Breast epithelium (tissue), 4 donors: Measurements from ENCODE around the gene SAAL1. TPM values are rescaled to one million over a fixed set of nuclear protein-coding genes. Genes with fewer than 3 reads are reported as not detected.
A peak's percentile ranks its signal among the peaks of the same experiment; 100 is the strongest.
"Not testable (repeated sequence)": the region's sequence is repeated elsewhere in the genome, so short reads cannot be mapped to it uniquely, and the experiment has no call there.

Experiments used
- DNase-seq, 2 donors: peaks; one replicate each; pipeline ENCODE4 v3.0.0-alpha.2; 2019; ENCODE audit warnings: low spot score in 2 of 2
- H3K27ac ChIP-seq, 2 donors: fragments of 200-600 bp; sonication (generic) in 1 of 2; one replicate each; pipeline ENCODE4 v1.5.1; 2016 to 2019; ENCODE audit warnings: mild to moderate bottlenecking in 1 of 2
- H3K27me3 ChIP-seq, 2 donors: fragments of 200-600 bp; sonication (generic) in 1 of 2; one replicate each; pipeline versions ENCODE4 v1.5.1 to v1.6.0; 2017 to 2019; ENCODE audit warnings: control low read depth in 1 of 2, mild to moderate bottlenecking in 1 of 2
- H3K36me3 ChIP-seq: fragments of 200-600 bp; one replicate; pipeline ENCODE4 v1.5.1; 2019
- H3K4me1 ChIP-seq, 2 donors: fragments of 200-600 bp; sonication (generic); one replicate each; pipeline ENCODE4 v1.5.1; 2016 to 2019; ENCODE audit warnings: control low read depth in 1 of 2
- H3K4me3 ChIP-seq, 3 donors: fragments of 200-600 bp; sonication (generic); 1 replicate in 2 of 3; 2 replicates in 1 of 3; pipeline ENCODE4 v1.5.1; 2016 to 2019; ENCODE audit warnings: mild to moderate bottlenecking in 3 of 3, moderate library complexity in 2 of 3
- H3K9me3 ChIP-seq, 2 donors: fragments of 200-600 bp; sonication (generic) in 1 of 2; one replicate each; pipeline ENCODE4 v1.5.1; 2016 to 2019; ENCODE audit warnings: control low read depth in 1 of 2
- CTCF ChIP-seq, 3 donors: fragments of 450-650 bp; IDR thresholded peaks; one replicate each; pipeline ENCODE4 v1.5.1; 2016 to 2017; ENCODE audit warnings: antibody characterized with exemption in 3 of 3, mild to moderate bottlenecking in 3 of 3, moderate library complexity in 3 of 3
- POLR2A ChIP-seq: fragments of 450-650 bp; IDR thresholded peaks from one replicate; pipeline ENCODE4 v1.6.1; 2016; ENCODE audit warnings: antibody characterized with exemption, mild to moderate bottlenecking, moderate library complexity
- POLR2AphosphoS5 ChIP-seq, 3 donors: sonication (generic); formaldehyde crosslinking; IDR thresholded peaks; one replicate each; pipeline ENCODE4 v1.6.1; 2017; ENCODE audit warnings: antibody characterized with exemption in 3 of 3
- intact Hi-C: fragments of 100-400 bp; cut with DNase I; formaldehyde crosslinking; loops from one replicate; pipeline ENCODE4 v1.15.1; 2023; ENCODE audit warnings: low total_unique reads
- total RNA-seq, 3 donors: library from RNA; depleted of rRNA; stranded (reverse); fragments of >200 nt; gene quantifications; one replicate each; pipeline ENCODE4 v1.1.0, GENCODE V29; 2016

The SAAL1 gene
- total RNA-seq, 3 donors from 2014 or later = 12.3 to 16.4 (median 16.0) TPM

- H3K27me3 ChIP-seq = no peaks in the 10 kb centered on the region
- intact Hi-C loops = no loop called here
- no peaks in the 10 kb centered on the region for H3K36me3 ChIP-seq
- no peaks in the 10 kb centered on the region for H3K4me1 ChIP-seq
- no peak for DNase-seq
- H3K9me3 ChIP-seq = no peaks in the 10 kb centered on the region
- no peak overlapping the region for H3K27ac ChIP-seq
- no peak for TF ChIP-seq CTCF (IDR thresholded peaks at IDR 0.05)
- H3K4me3 ChIP-seq = no peak overlapping the region
Observed at GRCh38 chr11:18140145-18140544, 34.3 kb upstream of the SAAL1 start.

GRCh38 chr11:18137186-18137800 lies 31.4 kb upstream of the SAAL1 start:
- no peak overlapping the region for H3K27ac ChIP-seq
- H3K4me3 ChIP-seq = no peak overlapping the region
- no peaks in the 10 kb centered on the region for H3K27me3 ChIP-seq
- no peak for TF ChIP-seq POLR2AphosphoS5 (IDR thresholded peaks at IDR 0.05)
- no peak for TF ChIP-seq CTCF (IDR thresholded peaks at IDR 0.05)
- no peak for TF ChIP-seq POLR2A
- no peaks in the 10 kb centered on the region for H3K36me3 ChIP-seq
- intact Hi-C loops = no loop called here
- no peaks in the 10 kb centered on the region for H3K9me3 ChIP-seq
- DNase-seq = no peak
- H3K4me1 ChIP-seq = no peaks in the 10 kb centered on the region

- no peaks in the 10 kb centered on the region for H3K27me3 ChIP-seq
- H3K9me3 ChIP-seq = no peaks in the 10 kb centered on the region
- DNase-seq = no peak
- H3K4me3 ChIP-seq = no peak overlapping the region
- H3K4me1 ChIP-seq = no peaks in the 10 kb centered on the region
- no peak overlapping the region for H3K27ac ChIP-seq
- H3K36me3 ChIP-seq = no peaks in the 10 kb centered on the region
- intact Hi-C loops = no loop called here
- TF ChIP-seq CTCF (IDR thresholded peaks at IDR 0.05) (no peak), POLR2AphosphoS5 (IDR thresholded peaks at IDR 0.05) (no peak), POLR2A (no peak)
Observed at GRCh38 chr11:18135308-18135707, 29.4 kb upstream of the SAAL1 start.

- TF ChIP-seq POLR2AphosphoS5 (IDR thresholded peaks at IDR 0.05) (no peak), POLR2A (no peak), CTCF (IDR thresholded peaks at IDR 0.05) (no peak)
- Histone ChIP-seq H3K27me3 (no peaks in the 10 kb centered on the region), H3K27ac (no peak within 1 kb of the TSS), H3K36me3 (no peaks in the 10 kb centered on the region), H3K4me1 (no peaks in the 10 kb centered on the region), H3K9me3 (no peaks in the 10 kb centered on the region), H3K4me3 (no peak within 1 kb of the TSS)
- no peak for DNase-seq
- intact Hi-C loops = no loop called here
Observed at GRCh38 chr11:18132341-18132740, 26.5 kb upstream of the SAAL1 start, which contains the start of gene MRGPRX3. Gene MRGPRX3, plus strand, starts transcription at chr11:18132571. Its CDS starts 4,632 bp downstream, at chr11:18137203.

GRCh38 chr11:18131115-18131514 lies 25.2 kb upstream of the SAAL1 start:
- H3K27ac ChIP-seq, H3K27me3 ChIP-seq, DNase-seq, H3K36me3 ChIP-seq, H3K4me1 ChIP-seq, H3K9me3 ChIP-seq, H3K4me3 ChIP-seq, intact Hi-C loops: not testable (repeated sequence)

- H3K9me3 ChIP-seq, H3K4me3 ChIP-seq, intact Hi-C loops, H3K4me1 ChIP-seq, DNase-seq, H3K27me3 ChIP-seq, H3K36me3 ChIP-seq: not testable (repeated sequence)
- H3K27ac ChIP-seq = peak overlapping the region in 1 of 2 donors; percentile 66
Observed at GRCh38 chr11:18121331-18121828, 15.5 kb upstream of the SAAL1 start.
